SJCRH30 (cell line): ENCODE measurements around the gene VAV1. TPM values are rescaled to one million over a fixed set of nuclear protein-coding genes. Genes with fewer than 3 reads are reported as not detected.
A peak's percentile ranks its signal among the peaks of the same experiment; 100 is the strongest.
"Not testable (repeated sequence)": the region's sequence is repeated elsewhere in the genome, so short reads cannot be mapped to it uniquely, and the experiment has no call there.

Experiments
- DNase-seq, 2 experiments: peaks; one replicate each; pipeline ENCODE4 v3.0.0-alpha.2; 2015 to 2020
- H3K27ac ChIP-seq: fragments of 250-450 bp; sonication (Bioruptor Pico); 2 replicates; pipeline ENCODE4 v1.5.1; 2020; ENCODE audit warnings: mild to moderate bottlenecking, moderate library complexity
- H3K27me3 ChIP-seq: fragments of 250-450 bp; sonication (Bioruptor Pico); 2 replicates; pipeline ENCODE4 v1.5.1; 2020; ENCODE audit warnings: mild to moderate bottlenecking, moderate library complexity
- H3K36me3 ChIP-seq: fragments of 250-450 bp; sonication (Bioruptor Pico); 2 replicates; pipeline ENCODE4 v1.5.1; 2020; ENCODE audit warnings: mild to moderate bottlenecking, moderate library complexity
- H3K4me1 ChIP-seq: fragments of 250-450 bp; sonication (Bioruptor Pico); 2 replicates; pipeline ENCODE4 v1.5.1; 2020; ENCODE audit warnings: mild to moderate bottlenecking, moderate library complexity
- H3K4me3 ChIP-seq: fragments of 250-450 bp; sonication (Bioruptor Pico); 2 replicates; pipeline ENCODE4 v1.5.1; 2020; ENCODE audit warnings: mild to moderate bottlenecking, moderate library complexity
- H3K9me3 ChIP-seq: fragments of 250-450 bp; sonication (Bioruptor Pico); replicated peaks from 2 replicates; pipeline ENCODE4 v1.5.1; 2020; ENCODE audit warnings: mild to moderate bottlenecking, moderate library complexity
- total RNA-seq: library from RNA; depleted of rRNA; stranded (reverse); fragments of >200 nt; shearing (Covaris generic); gene quantifications from 2 replicates; pipeline ENCODE4 v1.2.3, GENCODE V29; 2014

VAV1 gene
- total RNA-seq, 1 experiment from 2014 or later: not detected

- Histone ChIP-seq H3K36me3 (no peaks in the 10 kb centered on the region), H3K4me3 (no peak overlapping the region), H3K4me1 (peaks cover 3% of the 10 kb centered on the region; the same call in 1 of the 2 replicates), H3K9me3 (no peaks in the 10 kb centered on the region), H3K27me3 (no peaks in the 10 kb centered on the region), H3K27ac (no peak overlapping the region)
- no peak for DNase-seq
These were observed 6.7 kb upstream of the VAV1 start for GRCh38 chr19:6765738-6766356.

- H3K4me3 ChIP-seq: no peak overlapping the region
- H3K27me3 ChIP-seq: no peaks in the 10 kb centered on the region
- H3K4me1 ChIP-seq: peaks cover 3% of the 10 kb centered on the region; the same call in 1 of the 2 replicates
- no peak for DNase-seq
- H3K9me3 ChIP-seq: no peaks in the 10 kb centered on the region
- no peak overlapping the region for H3K27ac ChIP-seq
- no peaks in the 10 kb centered on the region for H3K36me3 ChIP-seq
These were observed 6.0 kb upstream of the VAV1 start for GRCh38 chr19:6766357-6767080.

GRCh38 chr19:6767081-6767356, 5.5 kb upstream of the VAV1 start:
- H3K27me3 ChIP-seq: no peaks in the 10 kb centered on the region
- DNase-seq: no peak
- no peak overlapping the region for H3K27ac ChIP-seq
- no peak overlapping the region for H3K4me3 ChIP-seq
- no peaks in the 10 kb centered on the region for H3K36me3 ChIP-seq
- H3K4me1 ChIP-seq: peaks cover 3% of the 10 kb centered on the region; the same call in 1 of the 2 replicates
- H3K9me3 ChIP-seq: no peaks in the 10 kb centered on the region

GRCh38 chr19:6767357-6768235, 4.9 kb upstream of the VAV1 start, which contains the start of gene SH2D3A:
TSS of gene SH2D3A (minus strand) at chr19:6767435. CDS start at chr19:6763748, 3,687 bp downstream.
- Histone ChIP-seq H3K4me3 (no peak within 1 kb of the TSS), H3K36me3 (no peaks in the 10 kb centered on the region), H3K9me3 (no peaks in the 10 kb centered on the region), H3K4me1 (peaks cover 3% of the 10 kb centered on the region; the same call in 1 of the 2 replicates), H3K27me3 (no peaks in the 10 kb centered on the region), H3K27ac (no peak within 1 kb of the TSS)
- peak in 1 of 2 experiments; percentile 17 for DNase-seq

- H3K27ac ChIP-seq: no peak overlapping the region
- no peak overlapping the region for H3K4me3 ChIP-seq
- H3K4me1 ChIP-seq: peaks cover 3% of the 10 kb centered on the region; the same call in 1 of the 2 replicates
- no peaks in the 10 kb centered on the region for H3K9me3 ChIP-seq
- no peaks in the 10 kb centered on the region for H3K36me3 ChIP-seq
- DNase-seq: no peak
- no peaks in the 10 kb centered on the region for H3K27me3 ChIP-seq
These were observed 4.2 kb upstream of the VAV1 start for GRCh38 chr19:6768236-6768785.

GRCh38 chr19:6769006-6769619, 3.4 kb upstream of the VAV1 start:
- H3K9me3 ChIP-seq: no peaks in the 10 kb centered on the region
- H3K4me1 ChIP-seq: peaks cover 3% of the 10 kb centered on the region; the same call in 1 of the 2 replicates
- no peaks in the 10 kb centered on the region for H3K27me3 ChIP-seq
- no peaks in the 10 kb centered on the region for H3K36me3 ChIP-seq
- peak in 1 of 2 experiments; percentile 48 for DNase-seq
- no peak overlapping the region for H3K4me3 ChIP-seq
- H3K27ac ChIP-seq: no peak overlapping the region

- H3K4me3 ChIP-seq: not testable (repeated sequence)
These were observed 870 bp upstream of the VAV1 start for GRCh38 chr19:6771648-6772027.

GRCh38 chr19:6772866-6773322, 386 bp downstream of the VAV1 start:
- H3K4me1 ChIP-seq: no peaks in the 10 kb centered on the region
- no peaks in the 10 kb centered on the region for H3K9me3 ChIP-seq
- DNase-seq: no peak
- no peaks in the 10 kb centered on the region for H3K36me3 ChIP-seq
- H3K27me3 ChIP-seq: no peaks in the 10 kb centered on the region
- no peak overlapping the region for H3K4me3 ChIP-seq
- H3K27ac ChIP-seq: no peak overlapping the region

More at GRCh38 chr19:6771648-6772027, 870 bp upstream of the VAV1 start:
- H3K9me3 ChIP-seq, H3K27ac ChIP-seq, DNase-seq, H3K4me1 ChIP-seq, H3K36me3 ChIP-seq, H3K27me3 ChIP-seq: not testable (repeated sequence)

GRCh38 chr19:6773323-6773931, 919 bp downstream of the VAV1 start:
- no peaks in the 10 kb centered on the region for H3K36me3 ChIP-seq
- no peak overlapping the region for H3K27ac ChIP-seq
- no peak for DNase-seq
- H3K4me3 ChIP-seq: no peak overlapping the region
- H3K4me1 ChIP-seq: no peaks in the 10 kb centered on the region
- no peaks in the 10 kb centered on the region for H3K27me3 ChIP-seq
- no peaks in the 10 kb centered on the region for H3K9me3 ChIP-seq

- no peak overlapping the region for H3K4me3 ChIP-seq
- H3K4me1 ChIP-seq: no peaks in the 10 kb centered on the region
- H3K27me3 ChIP-seq: no peaks in the 10 kb centered on the region
- no peaks in the 10 kb centered on the region for H3K9me3 ChIP-seq
- no peak for DNase-seq
- no peaks in the 10 kb centered on the region for H3K36me3 ChIP-seq
- no peak overlapping the region for H3K27ac ChIP-seq
These were observed 2.6 kb downstream of the VAV1 start for GRCh38 chr19:6774821-6775707.

- H3K4me1 ChIP-seq, H3K27ac ChIP-seq, H3K9me3 ChIP-seq, DNase-seq, H3K27me3 ChIP-seq, H3K36me3 ChIP-seq, H3K4me3 ChIP-seq: not testable (repeated sequence)
These were observed 3.5 kb downstream of the VAV1 start for GRCh38 chr19:6776045-6776444.

GRCh38 chr19:6776999-6777398, 4.5 kb downstream of the VAV1 start:
- Histone ChIP-seq H3K4me3 (no peak overlapping the region), H3K4me1 (no peaks in the 10 kb centered on the region), H3K9me3 (no peaks in the 10 kb centered on the region), H3K27ac (no peak overlapping the region), H3K36me3 (no peaks in the 10 kb centered on the region), H3K27me3 (no peaks in the 10 kb centered on the region)
- DNase-seq: no peak

GRCh38 chr19:6777434-6777833, 4.9 kb downstream of the VAV1 start:
- DNase-seq: no peak
- H3K27ac ChIP-seq: no peak overlapping the region
- H3K36me3 ChIP-seq: no peaks in the 10 kb centered on the region
- no peaks in the 10 kb centered on the region for H3K9me3 ChIP-seq
- H3K4me3 ChIP-seq: no peak overlapping the region
- no peaks in the 10 kb centered on the region for H3K27me3 ChIP-seq
- H3K4me1 ChIP-seq: no peaks in the 10 kb centered on the region
